GM12873 (cell line): Measurements from ENCODE around the gene SLC12A9.

Experiments
- TF ChIP-seq, protein P1 (sequence below): IDR thresholded peaks from 2 replicates; pipeline ENCODE4 v1.5.1; 2012; ENCODE audit warnings: low read depth, mild to moderate bottlenecking, moderate library complexity, low read length, control low read depth; ENCODE audit not compliant: insufficient read depth; ENCODE audit errors: missing control alignments

Gene SLC12A9

DNA sequence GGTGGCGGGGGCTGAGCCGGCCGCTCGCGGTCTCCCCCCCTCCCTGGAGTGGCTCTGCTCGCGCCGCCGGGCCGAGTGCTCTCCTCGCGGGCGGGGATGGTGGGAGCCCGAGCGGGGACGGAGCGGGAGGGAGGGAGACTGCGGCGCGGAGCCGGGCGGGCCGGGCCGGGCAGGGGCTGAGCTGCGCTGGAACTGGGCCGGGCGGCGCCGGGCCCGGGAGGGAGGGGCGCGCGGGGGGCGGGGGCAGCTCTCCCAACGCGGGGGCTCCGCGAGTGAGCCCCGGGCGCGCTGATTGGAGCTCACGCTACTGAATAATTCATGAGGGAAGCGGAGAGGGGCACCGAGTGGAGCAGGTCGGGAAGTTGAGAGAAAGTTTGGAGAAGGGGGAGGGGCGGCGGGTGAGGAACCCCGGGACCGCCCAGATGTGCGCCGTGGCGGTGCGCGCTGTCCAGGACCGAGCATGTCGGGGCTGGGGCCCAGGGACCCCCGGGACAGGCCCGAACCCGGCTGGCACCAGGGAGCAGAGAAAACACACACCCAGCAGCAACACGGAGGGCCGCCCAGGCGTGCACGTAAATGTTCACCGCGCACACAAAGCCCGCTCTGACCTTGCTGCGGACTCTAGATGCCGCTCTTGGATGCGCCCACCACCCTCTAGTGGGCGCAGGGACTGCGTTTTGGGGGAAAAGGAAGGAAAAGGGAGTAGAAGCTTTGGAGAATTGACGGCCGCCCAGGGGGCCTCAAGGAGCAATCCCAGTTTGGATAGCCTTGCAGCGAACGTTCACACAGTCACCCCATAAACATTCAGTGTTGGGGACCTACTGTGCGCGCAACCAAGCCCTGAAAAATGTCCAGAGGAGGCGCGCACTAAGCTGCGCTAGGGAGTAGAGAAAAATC lies 24.9 kb upstream of the SLC12A9 start, which contains the start of gene EPHB4:
EPHB4 (minus strand) TSS at position 194 of the 897 bp plus-strand sequence. CDS start 493 bp downstream, outside the sequence.
- TF ChIP-seq, protein P1, sequence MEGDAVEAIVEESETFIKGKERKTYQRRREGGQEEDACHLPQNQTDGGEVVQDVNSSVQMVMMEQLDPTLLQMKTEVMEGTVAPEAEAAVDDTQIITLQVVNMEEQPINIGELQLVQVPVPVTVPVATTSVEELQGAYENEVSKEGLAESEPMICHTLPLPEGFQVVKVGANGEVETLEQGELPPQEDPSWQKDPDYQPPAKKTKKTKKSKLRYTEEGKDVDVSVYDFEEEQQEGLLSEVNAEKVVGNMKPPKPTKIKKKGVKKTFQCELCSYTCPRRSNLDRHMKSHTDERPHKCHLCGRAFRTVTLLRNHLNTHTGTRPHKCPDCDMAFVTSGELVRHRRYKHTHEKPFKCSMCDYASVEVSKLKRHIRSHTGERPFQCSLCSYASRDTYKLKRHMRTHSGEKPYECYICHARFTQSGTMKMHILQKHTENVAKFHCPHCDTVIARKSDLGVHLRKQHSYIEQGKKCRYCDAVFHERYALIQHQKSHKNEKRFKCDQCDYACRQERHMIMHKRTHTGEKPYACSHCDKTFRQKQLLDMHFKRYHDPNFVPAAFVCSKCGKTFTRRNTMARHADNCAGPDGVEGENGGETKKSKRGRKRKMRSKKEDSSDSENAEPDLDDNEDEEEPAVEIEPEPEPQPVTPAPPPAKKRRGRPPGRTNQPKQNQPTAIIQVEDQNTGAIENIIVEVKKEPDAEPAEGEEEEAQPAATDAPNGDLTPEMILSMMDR, result no peak

- TF ChIP-seq, protein P1, result no peak
Measured at GRCh38 chr7:100829150-100829716, 23.3 kb upstream of the SLC12A9 start.

GRCh38 chr7:100830396-100830795 lies 22.1 kb upstream of the SLC12A9 start:
- TF ChIP-seq, protein P1, result no peak

DNA sequence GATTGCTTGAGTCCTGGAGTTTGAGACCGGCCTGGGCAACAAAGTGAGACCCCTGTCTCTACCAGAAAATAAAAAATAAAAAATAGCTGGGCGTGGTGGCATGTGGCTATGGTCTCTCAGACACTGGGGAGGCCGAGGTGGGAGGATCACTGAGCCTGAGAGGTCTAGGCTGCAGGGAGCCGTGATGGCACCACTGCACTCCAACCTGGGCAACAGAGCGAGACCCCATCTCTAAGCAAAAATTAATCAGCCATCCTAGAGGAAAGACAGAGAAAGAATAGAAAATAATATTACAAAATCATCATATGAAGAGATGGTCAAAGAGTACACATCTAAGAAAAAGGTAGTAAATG lies 20.3 kb upstream of the SLC12A9 start:
- TF ChIP-seq, protein P1, result no peak

DNA sequence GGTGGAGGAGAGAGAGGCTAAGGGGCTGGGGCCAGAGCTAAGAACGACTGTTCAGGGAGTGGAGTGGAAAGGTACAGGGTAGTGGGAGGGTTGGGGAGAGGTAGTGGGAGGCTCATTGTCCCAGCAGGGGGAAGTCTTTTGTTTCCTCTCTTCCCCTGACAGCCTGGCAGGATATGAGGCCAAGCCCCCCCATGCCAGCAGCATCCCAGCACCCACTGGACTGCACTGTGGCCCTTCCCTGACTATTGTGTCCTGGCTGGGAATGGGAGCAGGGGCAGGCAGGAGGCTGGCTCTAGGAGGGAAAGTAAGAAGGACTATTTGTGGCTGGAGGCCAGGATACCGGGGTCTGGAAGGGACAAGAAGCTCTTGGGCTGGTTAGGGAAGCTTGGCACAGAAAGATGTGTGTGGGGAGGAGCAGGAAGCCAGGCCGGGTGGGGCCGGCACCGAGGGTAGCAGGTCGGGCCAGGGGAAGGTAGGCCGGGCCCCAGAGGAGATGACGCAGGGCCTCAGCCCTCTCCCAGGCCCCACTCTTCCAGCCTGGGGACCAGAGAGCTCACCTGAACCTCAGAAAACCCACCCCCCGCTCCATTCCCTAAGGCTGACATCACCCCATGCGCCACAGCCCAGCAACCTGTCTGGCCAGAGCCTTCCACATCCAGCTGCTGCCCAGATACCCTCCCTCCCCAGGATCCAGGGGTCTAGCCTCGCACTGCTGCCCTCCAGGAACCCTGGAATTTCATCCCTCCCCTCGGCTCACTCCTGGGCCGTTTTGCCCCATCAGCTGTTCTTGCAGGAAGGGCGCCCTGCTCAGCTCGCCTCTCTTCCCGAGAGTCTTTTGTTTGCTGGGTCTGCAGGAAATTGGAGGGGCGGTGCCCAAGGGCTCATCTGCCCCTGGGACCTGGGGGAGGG lies 16.4 kb upstream of the SLC12A9 start:
- TF ChIP-seq, protein P1, result no peak

DNA sequence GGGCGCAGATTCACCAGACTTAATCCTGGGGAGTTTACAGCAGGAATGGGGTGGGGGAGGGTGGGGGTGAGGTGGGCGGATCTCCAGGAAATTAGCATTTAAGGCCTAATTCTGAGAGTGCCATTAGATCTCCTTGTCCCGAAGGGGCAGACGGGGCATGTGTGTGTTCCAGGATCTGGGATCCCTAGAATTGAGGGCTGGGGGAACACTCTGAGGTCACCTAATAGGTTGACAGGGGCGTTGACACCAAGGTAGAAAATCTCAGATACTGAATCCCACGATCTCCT lies 15.8 kb upstream of the SLC12A9 start:
- TF ChIP-seq, protein P1, result no peak
